HG03064 (cell line): Measurements from ENCODE around the gene ANKRD13D.

Experiments
- ATAC-seq: cut with Tn5 transposase; IDR thresholded peaks from one replicate; pipeline ENCODE4 v1.9.1; 2021; ENCODE audit warnings: low read depth; ENCODE audit not compliant: unreplicated experiment

The ANKRD13D gene

GRCh38 chr11:67284811-67285540 is 4.1 kb upstream of the ANKRD13D start:
- no peak for ATAC-seq

GRCh38 chr11:67285541-67286498 is 3.3 kb upstream of the ANKRD13D start:
- ATAC-seq = no peak

- ATAC-seq = no peak
Observed at GRCh38 chr11:67286621-67287333, 2.3 kb upstream of the ANKRD13D start.

GRCh38 chr11:67287355-67288197 is 1.5 kb upstream of the ANKRD13D start:
- ATAC-seq = no peak

- ATAC-seq = no peak
Observed at GRCh38 chr11:67288198-67288451, 978 bp upstream of the ANKRD13D start.

GRCh38 chr11:67288452-67289225 is 464 bp upstream of the ANKRD13D start:
- peak; percentile 55 for ATAC-seq

- ATAC-seq = no peak
Observed at GRCh38 chr11:67289651-67290479, 762 bp downstream of the ANKRD13D start.

- no peak for ATAC-seq
Observed at GRCh38 chr11:67290801-67291200, 1.7 kb downstream of the ANKRD13D start.

GRCh38 chr11:67291481-67292381 is 2.6 kb downstream of the ANKRD13D start:
- no peak for ATAC-seq

- ATAC-seq = no peak
Observed at GRCh38 chr11:67292671-67293070, 3.6 kb downstream of the ANKRD13D start.

- no peak for ATAC-seq
Observed at GRCh38 chr11:67293090-67293489, 4.0 kb downstream of the ANKRD13D start.

GRCh38 chr11:67295846-67296245 is 6.7 kb downstream of the ANKRD13D start:
- no peak for ATAC-seq

GRCh38 chr11:67298786-67299185 is 9.7 kb downstream of the ANKRD13D start:
- no peak for ATAC-seq

GRCh38 chr11:67299471-67300191 is 10.5 kb downstream of the ANKRD13D start:
- no peak for ATAC-seq

- ATAC-seq = no peak
Observed at GRCh38 chr11:67300256-67300755, 11.2 kb downstream of the ANKRD13D start.

- no peak for ATAC-seq
Observed at GRCh38 chr11:67300756-67301312, 11.7 kb downstream of the ANKRD13D start.
